ENCODE data around the gene OR8K5.

DNA sequence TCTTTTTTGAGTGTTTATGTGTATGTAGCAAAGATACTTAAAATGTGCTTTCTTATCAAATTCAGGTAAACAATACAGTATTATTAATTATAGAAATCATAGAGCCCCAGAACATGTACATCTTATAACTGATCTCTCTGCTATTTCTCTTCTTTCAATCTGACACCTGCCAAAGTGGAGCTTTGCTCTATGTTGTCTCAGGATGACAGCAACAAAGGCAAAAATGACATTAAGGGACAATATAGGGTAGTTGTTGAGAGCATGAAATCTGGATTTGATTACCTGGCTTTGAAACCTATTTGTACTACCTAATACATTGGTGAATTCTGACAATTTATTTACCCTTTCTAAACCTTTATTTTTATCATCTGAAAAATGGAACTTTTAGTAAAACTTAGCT lies 23.3 kb upstream of the OR8K5 start:
- TF ChIP-seq, protein P1, sequence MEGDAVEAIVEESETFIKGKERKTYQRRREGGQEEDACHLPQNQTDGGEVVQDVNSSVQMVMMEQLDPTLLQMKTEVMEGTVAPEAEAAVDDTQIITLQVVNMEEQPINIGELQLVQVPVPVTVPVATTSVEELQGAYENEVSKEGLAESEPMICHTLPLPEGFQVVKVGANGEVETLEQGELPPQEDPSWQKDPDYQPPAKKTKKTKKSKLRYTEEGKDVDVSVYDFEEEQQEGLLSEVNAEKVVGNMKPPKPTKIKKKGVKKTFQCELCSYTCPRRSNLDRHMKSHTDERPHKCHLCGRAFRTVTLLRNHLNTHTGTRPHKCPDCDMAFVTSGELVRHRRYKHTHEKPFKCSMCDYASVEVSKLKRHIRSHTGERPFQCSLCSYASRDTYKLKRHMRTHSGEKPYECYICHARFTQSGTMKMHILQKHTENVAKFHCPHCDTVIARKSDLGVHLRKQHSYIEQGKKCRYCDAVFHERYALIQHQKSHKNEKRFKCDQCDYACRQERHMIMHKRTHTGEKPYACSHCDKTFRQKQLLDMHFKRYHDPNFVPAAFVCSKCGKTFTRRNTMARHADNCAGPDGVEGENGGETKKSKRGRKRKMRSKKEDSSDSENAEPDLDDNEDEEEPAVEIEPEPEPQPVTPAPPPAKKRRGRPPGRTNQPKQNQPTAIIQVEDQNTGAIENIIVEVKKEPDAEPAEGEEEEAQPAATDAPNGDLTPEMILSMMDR (IDR thresholded peaks at IDR 0.05): no peak
- no peak for TF ChIP-seq POLR2A (IDR thresholded peaks at IDR 0.05)

Measured in heart left ventricle (tissue), 13 donors.